ENCODE measurements around the gene ZKSCAN3.

ZKSCAN3 gene

GRCh38 chr6:28334286-28335039, 15.3 kb upstream of the ZKSCAN3 start:
- Mint-ChIP-seq H3K4me3 (no peak overlapping the region), H3K27ac (peak overlapping the region; percentile 78), H3K4me1 (peaks cover 10 to 17% of the 10 kb centered on the region in 2 donors), H3K36me3 (peaks cover 0 to under 1% of the 10 kb centered on the region in 2 donors), H3K9me3 (peaks cover 0 to 3% of the 10 kb centered on the region in 2 donors), H3K27me3 (no peaks in the 10 kb centered on the region)
- ATAC-seq (replicated peaks) (no peak), DNase-seq (no peak)

DNA sequence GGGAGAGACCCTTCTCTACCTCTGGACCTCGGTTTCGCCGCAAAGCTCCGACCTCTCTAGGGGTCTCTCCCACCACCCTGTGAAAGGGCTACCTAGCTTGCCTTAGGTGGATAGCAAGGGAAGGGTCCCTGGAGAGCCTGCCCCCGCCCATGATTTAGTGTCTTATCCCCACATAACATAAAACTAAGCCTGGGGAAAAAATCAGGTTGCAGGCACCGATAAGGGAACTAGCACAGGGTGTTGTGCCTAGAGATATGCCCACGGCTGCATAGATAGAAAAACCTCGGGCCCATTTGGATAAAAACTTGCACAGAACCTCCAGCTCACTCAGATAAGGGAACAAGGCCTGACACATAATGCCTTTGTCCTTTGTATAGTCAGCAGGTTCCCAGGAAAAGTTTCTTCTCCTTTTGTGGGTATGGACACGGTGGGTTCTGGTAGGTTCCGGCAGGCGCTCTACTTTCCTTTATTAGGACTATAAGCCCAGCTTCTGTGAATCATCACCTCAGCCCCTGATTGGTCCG, 14.6 kb upstream of the ZKSCAN3 start:
- DNase-seq: no peak

GRCh38 chr6:28335564-28336283, 14.0 kb upstream of the ZKSCAN3 start, which contains the start of gene ZSCAN31:
ZSCAN31 (minus strand) TSS chr6:28336148; CDS start chr6:28329683, 6,465 bp downstream.
- Mint-ChIP-seq H3K36me3 (peaks cover 3 to 4% of the 10 kb centered on the region in 2 donors), H3K27ac (no peak within 1 kb of the TSS), H3K27me3 (no peaks in the 10 kb centered on the region), H3K4me3 (no peak within 1 kb of the TSS), H3K9me3 (peaks cover 0 to 5% of the 10 kb centered on the region in 2 donors), H3K4me1 (peaks cover 10 to 17% of the 10 kb centered on the region in 2 donors)
- DNase-seq: peak; percentile 85
- peak; percentile 84 for ATAC-seq (replicated peaks)

More for the DNA sequence above, 14.6 kb upstream of the ZKSCAN3 start:
- H3K36me3 Mint-ChIP-seq: peaks cover 0 to under 1% of the 10 kb centered on the region in 2 donors
- H3K27ac Mint-ChIP-seq: no peak overlapping the region
- ATAC-seq (replicated peaks): peak; percentile 1 to 3
- no peak overlapping the region for H3K4me3 Mint-ChIP-seq
- peaks cover 10 to 17% of the 10 kb centered on the region in 2 donors for H3K4me1 Mint-ChIP-seq
- peaks cover 0 to 3% of the 10 kb centered on the region in 2 donors for H3K9me3 Mint-ChIP-seq
- H3K27me3 Mint-ChIP-seq: no peaks in the 10 kb centered on the region

GRCh38 chr6:28336284-28337120, 13.2 kb upstream of the ZKSCAN3 start:
- H3K4me1 Mint-ChIP-seq: peaks cover 10 to 17% of the 10 kb centered on the region in 2 donors
- H3K36me3 Mint-ChIP-seq: peaks cover 3 to 4% of the 10 kb centered on the region in 2 donors
- H3K9me3 Mint-ChIP-seq: peaks cover 0 to 8% of the 10 kb centered on the region in 2 donors
- no peaks in the 10 kb centered on the region for H3K27me3 Mint-ChIP-seq
- H3K27ac Mint-ChIP-seq: no peak overlapping the region
- ATAC-seq (replicated peaks) (peak; percentile 75 to 79), DNase-seq (peak; percentile 70)
- no peak overlapping the region for H3K4me3 Mint-ChIP-seq

DNA sequence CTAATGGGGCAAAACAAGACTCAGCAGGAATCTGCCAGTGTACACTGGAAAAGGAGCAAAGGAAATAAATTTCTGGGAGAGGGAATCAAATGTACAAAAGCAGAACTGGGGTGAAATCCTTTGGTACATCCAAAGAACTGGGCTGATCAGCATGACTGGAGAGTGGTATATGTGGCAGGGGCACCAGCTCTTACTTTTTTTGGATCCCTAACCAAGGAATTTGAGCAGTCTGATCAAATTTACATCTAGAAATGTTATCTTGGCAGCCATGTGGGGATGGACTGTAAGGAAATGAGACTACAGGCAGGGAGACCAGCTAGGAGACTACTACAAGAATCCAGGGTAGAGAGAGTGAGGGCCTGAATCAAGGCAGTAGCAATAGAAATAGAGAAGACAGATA, 12.6 kb upstream of the ZKSCAN3 start:
- Mint-ChIP-seq H3K9me3 (peaks cover 0 to 10% of the 10 kb centered on the region in 2 donors), H3K27me3 (no peaks in the 10 kb centered on the region), H3K27ac (no peak overlapping the region), H3K4me3 (no peak overlapping the region), H3K4me1 (peaks cover 10 to 17% of the 10 kb centered on the region in 2 donors), H3K36me3 (peaks cover 3 to 4% of the 10 kb centered on the region in 2 donors)
- ATAC-seq (replicated peaks): no peak
- DNase-seq: no peak

- peaks cover 0 to 6% of the 10 kb centered on the region in 2 donors for H3K9me3 Mint-ChIP-seq
- no peaks in the 10 kb centered on the region for H3K4me1 Mint-ChIP-seq
- H3K27me3 Mint-ChIP-seq: peaks cover 3 to 6% of the 10 kb centered on the region in 2 donors
- H3K27ac Mint-ChIP-seq: no peak overlapping the region
- peaks cover 3 to 4% of the 10 kb centered on the region in 2 donors for H3K36me3 Mint-ChIP-seq
- no peak for ATAC-seq (replicated peaks)
- DNase-seq: no peak
- no peak overlapping the region for H3K4me3 Mint-ChIP-seq
Measured at GRCh38 chr6:28340310-28341095, 9.2 kb upstream of the ZKSCAN3 start.

GRCh38 chr6:28343898-28344677, 5.7 kb upstream of the ZKSCAN3 start:
- peaks cover 0 to 6% of the 10 kb centered on the region in 2 donors for H3K9me3 Mint-ChIP-seq
- peaks cover 3 to 4% of the 10 kb centered on the region in 2 donors for H3K36me3 Mint-ChIP-seq
- no peak overlapping the region for H3K27ac Mint-ChIP-seq
- peaks cover 6 to 8% of the 10 kb centered on the region in 2 donors for H3K27me3 Mint-ChIP-seq
- H3K4me3 Mint-ChIP-seq: no peak overlapping the region
- H3K4me1 Mint-ChIP-seq: no peaks in the 10 kb centered on the region
- DNase-seq (no peak), ATAC-seq (replicated peaks) (no peak)

- peaks cover 0 to 6% of the 10 kb centered on the region in 2 donors for H3K9me3 Mint-ChIP-seq
- DNase-seq (no peak), ATAC-seq (replicated peaks) (no peak)
- H3K27ac Mint-ChIP-seq: no peak overlapping the region
- peaks cover 6 to 8% of the 10 kb centered on the region in 2 donors for H3K27me3 Mint-ChIP-seq
- H3K4me3 Mint-ChIP-seq: no peak overlapping the region
- peaks cover 4 to 7% of the 10 kb centered on the region in 2 donors for H3K36me3 Mint-ChIP-seq
- peaks cover 0 to 1% of the 10 kb centered on the region in 2 donors for H3K4me1 Mint-ChIP-seq
Measured at GRCh38 chr6:28345201-28345600, 4.5 kb upstream of the ZKSCAN3 start.

GRCh38 chr6:28347119-28347518, 2.6 kb upstream of the ZKSCAN3 start:
- H3K4me1 Mint-ChIP-seq: peaks cover 4 to 18% of the 10 kb centered on the region in 2 donors
- no peak for DNase-seq
- H3K9me3 Mint-ChIP-seq: peaks cover 0 to 2% of the 10 kb centered on the region in 2 donors
- H3K27me3 Mint-ChIP-seq: peaks cover 6 to 8% of the 10 kb centered on the region in 2 donors
- H3K4me3 Mint-ChIP-seq: no peak overlapping the region
- no peak for ATAC-seq (replicated peaks)
- H3K36me3 Mint-ChIP-seq: peaks cover 2 to 3% of the 10 kb centered on the region in 2 donors
- H3K27ac Mint-ChIP-seq: peak overlapping the region; percentile 11

DNA sequence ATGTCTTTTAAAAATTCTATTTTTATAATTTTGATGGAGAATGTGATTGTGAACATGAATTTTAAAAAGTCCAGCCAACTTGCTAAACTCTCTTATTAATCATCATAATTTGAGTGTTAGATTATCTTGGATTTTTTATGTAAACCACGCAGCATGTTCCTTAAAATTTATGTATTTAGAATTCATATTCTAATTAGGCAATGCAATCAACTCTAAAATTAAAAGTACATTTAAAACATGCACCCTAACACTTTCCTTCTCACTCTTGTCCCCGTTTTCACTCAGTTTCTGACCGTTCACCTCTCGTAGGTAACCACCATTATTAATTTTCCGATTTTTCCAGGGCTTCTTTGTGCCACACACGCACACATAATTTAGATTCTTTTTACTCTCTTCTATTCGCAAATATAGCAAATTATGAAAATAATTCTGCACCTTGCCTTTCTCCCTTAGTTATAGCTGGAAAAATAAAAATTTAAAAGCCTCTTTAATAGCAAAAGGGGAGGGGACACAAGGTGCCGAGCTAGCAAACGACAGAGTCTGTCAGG, 329 bp upstream of the ZKSCAN3 start:
- ATAC-seq (replicated peaks) (peak; percentile 17 to 20), DNase-seq (no peak)
- Mint-ChIP-seq H3K27me3 (peaks cover 3 to 6% of the 10 kb centered on the region in 2 donors), H3K36me3 (peaks cover 2 to 8% of the 10 kb centered on the region in 2 donors), H3K9me3 (peaks cover 0 to 2% of the 10 kb centered on the region in 2 donors), H3K4me3 (peak overlapping the region; percentile 95 to 99), H3K4me1 (peaks cover 9 to 35% of the 10 kb centered on the region in 2 donors), H3K27ac (peak overlapping the region; percentile 97)

DNA sequence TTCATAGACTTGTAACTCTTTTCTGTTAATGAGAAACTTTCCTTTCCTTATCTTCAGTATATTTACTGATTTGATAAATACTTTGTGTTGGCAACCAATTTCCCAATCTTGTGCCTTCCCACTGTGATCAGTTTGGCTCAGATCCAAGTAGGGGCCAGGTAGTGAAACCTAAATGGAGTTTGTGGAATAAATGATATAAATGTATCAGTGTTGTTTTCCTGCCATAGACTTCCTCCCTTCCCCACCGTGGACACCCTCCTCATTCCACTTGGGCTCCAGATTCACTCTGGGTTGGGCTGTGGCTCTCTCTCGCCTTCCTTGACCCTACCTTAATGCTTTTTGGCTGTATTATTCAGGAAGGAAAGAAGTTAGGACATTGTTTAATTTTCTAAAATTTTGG, 1.3 kb downstream of the ZKSCAN3 start:
- Mint-ChIP-seq H3K4me3 (peak overlapping the region in 1 of 2 donors; percentile 95), H3K4me1 (peaks cover 14 to 45% of the 10 kb centered on the region in 2 donors), H3K27ac (no peak overlapping the region), H3K36me3 (peaks cover 2 to 8% of the 10 kb centered on the region in 2 donors), H3K9me3 (peaks cover 0 to 2% of the 10 kb centered on the region in 2 donors), H3K27me3 (peaks cover 0 to 5% of the 10 kb centered on the region in 2 donors)
- ATAC-seq (replicated peaks) (no peak), DNase-seq (no peak)

DNA sequence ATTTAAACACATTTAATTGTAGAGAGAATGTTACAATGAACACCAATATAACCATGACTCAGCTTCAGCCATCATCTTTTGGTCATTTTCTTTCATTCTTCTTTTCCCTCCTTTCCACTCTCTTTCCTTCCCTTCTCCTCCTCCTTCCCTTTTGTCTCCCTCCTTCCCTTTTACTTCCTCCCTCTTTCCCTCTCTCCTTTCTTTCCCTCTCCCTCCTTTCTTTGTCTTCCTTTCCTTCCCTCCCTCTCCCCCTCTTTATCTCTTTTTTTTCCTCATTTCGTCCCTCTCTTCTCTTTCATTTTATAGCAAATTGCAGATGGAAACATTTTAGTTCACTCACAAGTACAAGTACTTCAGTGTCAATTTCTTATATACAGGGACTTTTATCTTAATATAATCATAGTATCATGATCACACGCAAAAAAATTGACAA, 1.8 kb downstream of the ZKSCAN3 start:
- no peak overlapping the region for H3K27ac Mint-ChIP-seq
- H3K4me3 Mint-ChIP-seq: peak overlapping the region; percentile 4 to 34
- H3K9me3 Mint-ChIP-seq: peaks cover 0 to 2% of the 10 kb centered on the region in 2 donors
- peaks cover 2 to 8% of the 10 kb centered on the region in 2 donors for H3K36me3 Mint-ChIP-seq
- H3K4me1 Mint-ChIP-seq: peaks cover 17 to 49% of the 10 kb centered on the region in 2 donors
- H3K27me3 Mint-ChIP-seq: peaks cover 0 to 5% of the 10 kb centered on the region in 2 donors
- no peak for ATAC-seq (replicated peaks)
- no peak for DNase-seq
